Measurements from ENCODE around the gene PRR15. TPM values are rescaled to one million over a fixed set of nuclear protein-coding genes. Genes with fewer than 3 reads are reported as not detected.

PRR15 gene
- total RNA-seq, 2 donors from 2014 or later, result 2.3 to 4.7 TPM

DNA sequence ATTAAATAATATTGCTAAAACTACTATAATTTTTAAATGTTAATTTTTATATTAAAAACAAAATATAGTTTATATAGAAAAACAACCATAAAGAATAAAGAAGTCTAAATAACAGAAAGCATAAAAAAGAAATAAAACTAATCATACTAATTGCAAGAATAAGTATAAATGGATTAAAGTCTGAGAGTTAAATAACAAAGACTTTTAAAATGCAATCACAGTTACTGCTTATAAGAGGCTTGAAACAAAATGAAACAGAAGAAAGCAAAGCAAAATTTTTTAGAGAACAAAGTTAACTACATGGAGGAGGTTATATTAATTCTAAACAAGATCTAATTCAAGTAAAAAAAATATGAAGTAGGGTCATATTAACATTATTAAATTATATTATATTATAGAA is 41.1 kb downstream of the PRR15 start:
- intact Hi-C loops (cut with DNase I), result no loop called here
- no peak overlapping the region for H3K27ac ChIP-seq
- no peak for DNase-seq
- no peaks in the 10 kb centered on the region for H3K27me3 ChIP-seq
- H3K9me3 ChIP-seq, result no peaks in the 10 kb centered on the region
- no peak for ATAC-seq
- no peak overlapping the region for H3K4me3 ChIP-seq
- peaks cover 7% of the 10 kb centered on the region for H3K4me1 ChIP-seq
- TF ChIP-seq, protein P1, sequence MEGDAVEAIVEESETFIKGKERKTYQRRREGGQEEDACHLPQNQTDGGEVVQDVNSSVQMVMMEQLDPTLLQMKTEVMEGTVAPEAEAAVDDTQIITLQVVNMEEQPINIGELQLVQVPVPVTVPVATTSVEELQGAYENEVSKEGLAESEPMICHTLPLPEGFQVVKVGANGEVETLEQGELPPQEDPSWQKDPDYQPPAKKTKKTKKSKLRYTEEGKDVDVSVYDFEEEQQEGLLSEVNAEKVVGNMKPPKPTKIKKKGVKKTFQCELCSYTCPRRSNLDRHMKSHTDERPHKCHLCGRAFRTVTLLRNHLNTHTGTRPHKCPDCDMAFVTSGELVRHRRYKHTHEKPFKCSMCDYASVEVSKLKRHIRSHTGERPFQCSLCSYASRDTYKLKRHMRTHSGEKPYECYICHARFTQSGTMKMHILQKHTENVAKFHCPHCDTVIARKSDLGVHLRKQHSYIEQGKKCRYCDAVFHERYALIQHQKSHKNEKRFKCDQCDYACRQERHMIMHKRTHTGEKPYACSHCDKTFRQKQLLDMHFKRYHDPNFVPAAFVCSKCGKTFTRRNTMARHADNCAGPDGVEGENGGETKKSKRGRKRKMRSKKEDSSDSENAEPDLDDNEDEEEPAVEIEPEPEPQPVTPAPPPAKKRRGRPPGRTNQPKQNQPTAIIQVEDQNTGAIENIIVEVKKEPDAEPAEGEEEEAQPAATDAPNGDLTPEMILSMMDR (IDR thresholded peaks at IDR 0.05), result no peak
- TF ChIP-seq POLR2A (IDR thresholded peaks at IDR 0.05), result no peak
- no peaks in the 10 kb centered on the region for H3K36me3 ChIP-seq (replicated peaks in 1 of 2; ENCODE audit: insufficient read depth in 1 of 2, low read depth in 2 of 2)

- no peaks in the 10 kb centered on the region for H3K9me3 ChIP-seq
- H3K4me3 ChIP-seq, result no peak overlapping the region
- intact Hi-C loops (cut with DNase I), result no loop called here
- H3K4me1 ChIP-seq, result peaks cover 11% of the 10 kb centered on the region
- no peak overlapping the region for H3K27ac ChIP-seq
- DNase-seq (no peak), ATAC-seq (no peak)
- WGBS, 2 donors, result 92 to 95% methylated on average over 3 of the region's 3 CpGs
- no peak for TF ChIP-seq POLR2A (IDR thresholded peaks at IDR 0.05)
- TF ChIP-seq, protein P1 (IDR thresholded peaks at IDR 0.05), result no peak
- no peaks in the 10 kb centered on the region for H3K36me3 ChIP-seq (replicated peaks in 1 of 2; ENCODE audit: insufficient read depth in 1 of 2, low read depth in 2 of 2)
- no peaks in the 10 kb centered on the region for H3K27me3 ChIP-seq
Observed at GRCh38 chr7:29605671-29606070, 42.0 kb downstream of the PRR15 start.

- TF ChIP-seq, protein P1 (IDR thresholded peaks at IDR 0.05), result no peak
- TF ChIP-seq POLR2A (IDR thresholded peaks at IDR 0.05), result no peak
- ATAC-seq, result peak; percentile 40
- Histone ChIP-seq H3K36me3 (replicated peaks in 1 of 2; ENCODE audit: insufficient read depth in 1 of 2, low read depth in 2 of 2) (no peaks in the 10 kb centered on the region), H3K27me3 (no peaks in the 10 kb centered on the region), H3K27ac (no peak overlapping the region), H3K9me3 (no peaks in the 10 kb centered on the region), H3K4me3 (no peak overlapping the region), H3K4me1 (peaks cover 11% of the 10 kb centered on the region)
- no peak for DNase-seq
- intact Hi-C loops (cut with DNase I), result no loop called here
- WGBS, 2 donors, result 75 to 76% methylated on average over 4 of the region's 4 CpGs
Observed at GRCh38 chr7:29606287-29606721, 42.7 kb downstream of the PRR15 start.

DNA sequence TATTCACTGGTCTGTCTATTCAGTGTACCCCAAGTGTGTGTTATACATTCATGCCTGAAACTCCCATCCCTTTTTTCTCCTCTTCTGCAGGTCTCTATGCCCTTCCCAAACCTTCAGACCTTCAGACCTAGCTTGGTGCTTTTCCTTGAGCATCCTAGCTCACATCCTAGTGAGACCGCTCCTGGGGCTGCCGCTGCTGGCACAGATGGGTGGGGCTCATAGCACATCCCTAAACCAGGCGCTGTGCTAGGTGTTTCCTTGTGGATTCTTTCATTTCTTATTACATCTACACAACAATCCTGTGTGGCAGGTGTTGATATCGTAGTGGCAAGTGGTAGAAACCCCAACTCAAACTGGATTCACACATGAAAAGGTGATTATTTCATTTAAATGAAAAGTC is 43.2 kb downstream of the PRR15 start:
- intact Hi-C loops (cut with DNase I), result no loop called here
- DNase-seq, result no peak
- no peak overlapping the region for H3K27ac ChIP-seq
- no peaks in the 10 kb centered on the region for H3K36me3 ChIP-seq (replicated peaks in 1 of 2; ENCODE audit: insufficient read depth in 1 of 2, low read depth in 2 of 2)
- TF ChIP-seq POLR2A (IDR thresholded peaks at IDR 0.05), result no peak
- TF ChIP-seq, protein P1 (IDR thresholded peaks at IDR 0.05), result no peak
- H3K27me3 ChIP-seq, result no peaks in the 10 kb centered on the region
- H3K9me3 ChIP-seq, result no peaks in the 10 kb centered on the region
- ATAC-seq, result no peak
- WGBS, 2 donors, result 93 to 96% methylated on average over 4 of the region's 4 CpGs
- peaks cover 11% of the 10 kb centered on the region for H3K4me1 ChIP-seq
- no peak overlapping the region for H3K4me3 ChIP-seq

GRCh38 chr7:29607259-29607658 is 43.6 kb downstream of the PRR15 start:
- TF ChIP-seq, protein P1 (IDR thresholded peaks at IDR 0.05), result no peak
- TF ChIP-seq POLR2A (IDR thresholded peaks at IDR 0.05), result no peak
- no peak overlapping the region for H3K27ac ChIP-seq
- WGBS, 2 donors, result 74 to 76% methylated on average over 4 of the region's 4 CpGs
- H3K4me3 ChIP-seq, result no peak overlapping the region
- intact Hi-C loops (cut with DNase I), result no loop called here
- no peaks in the 10 kb centered on the region for H3K9me3 ChIP-seq
- H3K27me3 ChIP-seq, result no peaks in the 10 kb centered on the region
- DNase-seq (no peak), ATAC-seq (no peak)
- H3K4me1 ChIP-seq, result peaks cover 11% of the 10 kb centered on the region
- H3K36me3 ChIP-seq (replicated peaks in 1 of 2; ENCODE audit: insufficient read depth in 1 of 2, low read depth in 2 of 2), result no peaks in the 10 kb centered on the region
